Fibroblast of lung (primary cell): ENCODE results near the gene CRY1. TPM values are rescaled to one million over a fixed set of nuclear protein-coding genes. Genes with fewer than 3 reads are reported as not detected.

Experiments
- DNase-seq, 2 donors: peaks; one replicate each; pipeline versions ENCODE4 v3.0.0 to v3.0.0-alpha.2; 2010; ENCODE audit warnings: low read depth in 2 of 2
- H2AFZ ChIP-seq: 2 replicates; pipeline ENCODE4 v1.5.1; 2012; ENCODE audit warnings: low read length, control low read depth, inconsistent platforms
- H3K27ac ChIP-seq: 2 replicates; pipeline ENCODE4 v1.5.1; 2011; ENCODE audit warnings: low read length, control low read depth; ENCODE audit not compliant: insufficient read depth
- H3K27me3 ChIP-seq: 2 replicates; pipeline ENCODE4 v1.5.1; 2011; ENCODE audit warnings: mild to moderate bottlenecking, low read length; ENCODE audit not compliant: control insufficient read depth, insufficient read depth
- H3K36me3 ChIP-seq: 2 replicates; pipeline ENCODE4 v1.5.1; 2011; ENCODE audit warnings: low read length; ENCODE audit not compliant: control insufficient read depth, insufficient read depth
- H3K4me1 ChIP-seq: 2 replicates; pipeline ENCODE4 v1.5.1; 2011; ENCODE audit warnings: low read length; ENCODE audit not compliant: control insufficient read depth, insufficient read depth; ENCODE audit errors: extremely low read depth
- H3K4me2 ChIP-seq: 2 replicates; pipeline ENCODE4 v1.5.1; 2011; ENCODE audit warnings: low read length, control low read depth; ENCODE audit not compliant: insufficient read depth; ENCODE audit errors: extremely low read depth
- H3K4me3 ChIP-seq, 4 experiments: fragments of 200-600 bp in 1 of 4; sonication (generic) in 1 of 4; replicated peaks in 1 of 4; 2 replicates each; pipeline ENCODE4 v1.5.1; 2011 to 2016; ENCODE audit warnings: low read length in 4 of 4, low read depth in 3 of 4, mild to moderate bottlenecking in 3 of 4, control low read depth in 2 of 4, inconsistent platforms in 1 of 4, mixed read lengths in 1 of 4; ENCODE audit not compliant: insufficient read depth in 1 of 4; ENCODE audit errors: control extremely low read depth in 1 of 4
- H3K79me2 ChIP-seq: 2 replicates; pipeline ENCODE4 v1.5.1; 2012; ENCODE audit warnings: mild to moderate bottlenecking, low read length, inconsistent platforms; ENCODE audit not compliant: control insufficient read depth, insufficient read depth
- H3K9ac ChIP-seq: 2 replicates; pipeline ENCODE4 v1.5.1; 2011; ENCODE audit warnings: mild to moderate bottlenecking, low read length, control low read depth; ENCODE audit not compliant: insufficient read depth
- H3K9me3 ChIP-seq: 2 replicates; pipeline ENCODE4 v1.5.1; 2012; ENCODE audit warnings: low read depth, low read length; ENCODE audit not compliant: control insufficient read depth, insufficient read depth
- H4K20me1 ChIP-seq: 2 replicates; pipeline ENCODE4 v1.5.1; 2011; ENCODE audit warnings: low read length; ENCODE audit not compliant: control insufficient read depth, insufficient read depth; ENCODE audit errors: extremely low read depth
- CTCF ChIP-seq, 2 donors: IDR thresholded peaks in 1 of 2; conservative IDR thresholded peaks in 1 of 2; 1 replicate in 1 of 2; 2 replicates in 1 of 2; pipeline ENCODE4 v1.5.1; 2011 to 2012; ENCODE audit warnings: low read length in 2 of 2, control low read depth in 1 of 2, inconsistent platforms in 1 of 2, low read depth in 1 of 2, mild to moderate bottlenecking in 1 of 2
- EZH2 ChIP-seq: IDR thresholded peaks from 2 replicates; pipeline ENCODE4 v1.5.1; 2012; ENCODE audit warnings: low read length, control low read depth, mild to moderate bottlenecking; ENCODE audit errors: missing control alignments
- polyA plus RNA-seq, 2 donors: library from polyadenylated mRNA; depleted of rRNA in 1 of 2; stranded (reverse) in 1 of 2; unstranded in 1 of 2; fragments of >200 nt; gene quantifications; 2 replicates each; pipeline ENCODE4 v1.2.1, GENCODE V29; 2011 to 2012; ENCODE audit warnings: missing spikeins in 1 of 2
- total RNA-seq: library from RNA; depleted of rRNA; stranded (reverse); fragments of >200 nt; gene quantifications from 2 replicates; pipeline ENCODE4 v1.2.1, GENCODE V29; 2014

The CRY1 gene
- total and polyA plus RNA-seq, 2 donors (not counting 1 experiment from before 2014, with no cell fraction given): 9.6 to 12.9 TPM

GRCh38 chr12:107090711-107091110, 2.6 kb downstream of the CRY1 start:
- Histone ChIP-seq H2AFZ (no peak overlapping the region), H3K27me3 (no peaks in the 10 kb centered on the region), H3K4me1 (peaks cover 4% of the 10 kb centered on the region), H3K9me3 (no peaks in the 10 kb centered on the region), H3K4me2 (peak overlapping the region; percentile 69), H3K9ac (no peak overlapping the region), H3K36me3 (no peaks in the 10 kb centered on the region), H4K20me1 (no peaks in the 10 kb centered on the region), H3K4me3 (peak overlapping the region in 3 of 4 experiments; percentile 22 to 83 (median 36)), H3K27ac (peak overlapping the region; percentile 41), H3K79me2 (peaks cover 19% of the 10 kb centered on the region)
- DNase-seq: no peak
- TF ChIP-seq CTCF (conservative IDR thresholded peaks at IDR 0.05 in 1 of 2, IDR thresholded peaks at IDR 0.05 in 1 of 2; ENCODE audit: low read depth in 1 of 2, low read length in 2 of 2) (no peak), EZH2 (no peak)

- Histone ChIP-seq H3K4me3 (no peak overlapping the region), H3K9me3 (no peaks in the 10 kb centered on the region), H3K9ac (no peak overlapping the region), H4K20me1 (no peaks in the 10 kb centered on the region), H3K79me2 (peaks cover 19% of the 10 kb centered on the region), H3K36me3 (no peaks in the 10 kb centered on the region), H3K27me3 (no peaks in the 10 kb centered on the region), H2AFZ (no peak overlapping the region), H3K27ac (no peak overlapping the region), H3K4me2 (no peak overlapping the region), H3K4me1 (peaks cover 4% of the 10 kb centered on the region)
- no peak for DNase-seq
- TF ChIP-seq EZH2 (no peak), CTCF (conservative IDR thresholded peaks at IDR 0.05 in 1 of 2, IDR thresholded peaks at IDR 0.05 in 1 of 2; ENCODE audit: low read depth in 1 of 2, low read length in 2 of 2) (no peak)
Observed at GRCh38 chr12:107088912-107089311, 4.4 kb downstream of the CRY1 start.

GRCh38 chr12:107086314-107086713, 7.0 kb downstream of the CRY1 start:
- no peak for DNase-seq
- Histone ChIP-seq H2AFZ (no peak overlapping the region), H3K4me2 (no peak overlapping the region), H3K36me3 (no peaks in the 10 kb centered on the region), H4K20me1 (no peaks in the 10 kb centered on the region), H3K27me3 (no peaks in the 10 kb centered on the region), H3K4me1 (peaks cover 2% of the 10 kb centered on the region), H3K79me2 (peaks cover 17% of the 10 kb centered on the region), H3K9me3 (no peaks in the 10 kb centered on the region), H3K4me3 (no peak overlapping the region), H3K9ac (no peak overlapping the region), H3K27ac (no peak overlapping the region)
- TF ChIP-seq CTCF (conservative IDR thresholded peaks at IDR 0.05 in 1 of 2, IDR thresholded peaks at IDR 0.05 in 1 of 2; ENCODE audit: low read depth in 1 of 2, low read length in 2 of 2): no peak
- no peak for TF ChIP-seq EZH2
